Natural killer cell (primary cell): ENCODE results near the gene ALK. TPM values are rescaled to one million over a fixed set of nuclear protein-coding genes. Genes with fewer than 3 reads are reported as not detected.

Source experiments
- ATAC-seq, 3 donors: fragments of 150-1000 bp in 2 of 3; fragments of 200-7000 bp in 1 of 3; cut with Tn5 transposase; 1 replicate in 1 of 3; 2 replicates in 2 of 3; pipeline ENCODE4 v1.10.0; 2021; ENCODE audit warnings: mild to moderate bottlenecking in 2 of 3, moderate library complexity in 2 of 3
- DNase-seq, 2 donors: peaks; one replicate each; pipeline versions ENCODE4 v3.0.0 to v3.0.0-alpha.2; 2013 to 2021; ENCODE audit warnings: mixed read lengths in 1 of 2
- H3K27ac ChIP-seq: one replicate; pipeline ENCODE4 v1.5.1; 2013; ENCODE audit warnings: mild to moderate bottlenecking, low read length
- H3K27me3 ChIP-seq: one replicate; pipeline ENCODE4 v1.6.1; 2013; ENCODE audit warnings: low read length; ENCODE audit not compliant: control insufficient read depth, insufficient read depth
- H3K36me3 ChIP-seq: one replicate; pipeline ENCODE4 v1.6.1; 2013; ENCODE audit warnings: low read length; ENCODE audit not compliant: control insufficient read depth, insufficient read depth
- H3K4me1 ChIP-seq: one replicate; pipeline ENCODE4 v1.6.1; 2013; ENCODE audit warnings: low read length; ENCODE audit not compliant: control insufficient read depth, insufficient read depth
- H3K4me3 ChIP-seq: one replicate; pipeline ENCODE4 v1.5.1; 2013; ENCODE audit warnings: low read length
- H3K9me3 ChIP-seq: one replicate; pipeline ENCODE4 v1.6.1; 2013; ENCODE audit warnings: low read length; ENCODE audit not compliant: control insufficient read depth, insufficient read depth
- H3K27ac Mint-ChIP-seq, 2 donors: one replicate each; pipeline ENCODE4 v1.8.0; 2022; ENCODE audit warnings: mild to moderate bottlenecking in 2 of 2, mixed read lengths in 2 of 2, moderate library complexity in 1 of 2
- H3K27me3 Mint-ChIP-seq, 2 donors: one replicate each; pipeline ENCODE4 v1.8.0; 2022; ENCODE audit warnings: low read depth in 2 of 2, mixed read lengths in 2 of 2
- H3K36me3 Mint-ChIP-seq: one replicate; pipeline ENCODE4 v1.8.0; 2022; ENCODE audit warnings: mixed read lengths
- H3K4me1 Mint-ChIP-seq, 2 donors: one replicate each; pipeline ENCODE4 v1.8.0; 2022; ENCODE audit warnings: mixed read lengths in 2 of 2
- H3K4me3 Mint-ChIP-seq: one replicate; pipeline ENCODE4 v1.8.0; 2022; ENCODE audit warnings: mild to moderate bottlenecking, moderate library complexity, mixed read lengths
- H3K9me3 Mint-ChIP-seq, 2 donors: one replicate each; pipeline ENCODE4 v1.8.0; 2022; ENCODE audit warnings: mixed read lengths in 2 of 2
- WGBS: methylation state at CpG from one replicate; pipeline ENCODE4 v1.1.7; 2013; ENCODE audit warnings: missing lambda C conversion rate; ENCODE audit not compliant: insufficient coverage; 5-methylcytosine and 5-hydroxymethylcytosine counted together
- intact Hi-C: fragments of 100-400 bp; cut with micrococcal nuclease; formaldehyde crosslinking; loops from one replicate; pipeline ENCODE4 v1.14.2; 2022
- total RNA-seq, 4 donors: library from RNA; stranded (reverse); fragments of 120-200 nt in 1 of 4; gene quantifications; one replicate each; pipeline versions ENCODE4 v1.2.3 to v1.2.4, GENCODE V29; 2013 to 2022
- TF ChIP-seq, protein P1 (sequence below): fragments of 200-600 bp; IDR thresholded peaks from one replicate; pipeline ENCODE4 v1.8.0; 2022; ENCODE audit warnings: antibody characterized with exemption

Gene ALK
- total RNA-seq, 3 donors from 2014 or later (not counting 1 experiment from before 2014, with no cell fraction given): not detected

DNA sequence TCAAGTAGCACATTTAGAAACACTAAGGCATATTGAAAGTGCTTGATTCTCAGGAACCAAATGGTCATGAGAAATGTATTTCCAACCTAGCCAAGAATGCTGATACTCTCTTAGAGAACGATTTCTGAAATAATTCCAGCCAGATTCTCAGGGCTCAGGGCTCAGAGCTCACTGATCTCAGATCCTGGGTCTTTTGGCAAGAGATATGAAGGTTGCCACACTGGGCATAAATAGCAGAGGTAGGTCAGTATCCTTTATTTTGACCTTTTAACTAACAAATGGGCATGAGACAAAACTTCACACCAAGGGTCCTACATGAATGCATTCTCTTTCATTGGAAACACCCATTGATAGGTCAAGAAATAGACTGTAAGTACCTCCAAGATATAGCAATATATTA lies 364.1 kb downstream of the ALK start:
- DNase-seq (no peak), ATAC-seq (no peak)
- H3K4me1 Mint-ChIP-seq: no peaks in the 10 kb centered on the region
- Histone ChIP-seq H3K36me3 (no peaks in the 10 kb centered on the region), H3K4me3 (no peak overlapping the region), H3K27ac (no peak overlapping the region), H3K4me1 (no peaks in the 10 kb centered on the region), H3K27me3 (no peaks in the 10 kb centered on the region), H3K9me3 (no peaks in the 10 kb centered on the region)
- H3K27ac Mint-ChIP-seq: no peak overlapping the region
- WGBS: 47% methylated on average over 1 of the region's 1 CpG
- TF ChIP-seq, protein P1, sequence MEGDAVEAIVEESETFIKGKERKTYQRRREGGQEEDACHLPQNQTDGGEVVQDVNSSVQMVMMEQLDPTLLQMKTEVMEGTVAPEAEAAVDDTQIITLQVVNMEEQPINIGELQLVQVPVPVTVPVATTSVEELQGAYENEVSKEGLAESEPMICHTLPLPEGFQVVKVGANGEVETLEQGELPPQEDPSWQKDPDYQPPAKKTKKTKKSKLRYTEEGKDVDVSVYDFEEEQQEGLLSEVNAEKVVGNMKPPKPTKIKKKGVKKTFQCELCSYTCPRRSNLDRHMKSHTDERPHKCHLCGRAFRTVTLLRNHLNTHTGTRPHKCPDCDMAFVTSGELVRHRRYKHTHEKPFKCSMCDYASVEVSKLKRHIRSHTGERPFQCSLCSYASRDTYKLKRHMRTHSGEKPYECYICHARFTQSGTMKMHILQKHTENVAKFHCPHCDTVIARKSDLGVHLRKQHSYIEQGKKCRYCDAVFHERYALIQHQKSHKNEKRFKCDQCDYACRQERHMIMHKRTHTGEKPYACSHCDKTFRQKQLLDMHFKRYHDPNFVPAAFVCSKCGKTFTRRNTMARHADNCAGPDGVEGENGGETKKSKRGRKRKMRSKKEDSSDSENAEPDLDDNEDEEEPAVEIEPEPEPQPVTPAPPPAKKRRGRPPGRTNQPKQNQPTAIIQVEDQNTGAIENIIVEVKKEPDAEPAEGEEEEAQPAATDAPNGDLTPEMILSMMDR: no peak
- intact Hi-C loops: no loop called here
- no peak overlapping the region for H3K4me3 Mint-ChIP-seq
- no peaks in the 10 kb centered on the region for H3K9me3 Mint-ChIP-seq
- peaks cover 11 to 29% of the 10 kb centered on the region in 2 donors for H3K27me3 Mint-ChIP-seq
- H3K36me3 Mint-ChIP-seq: no peaks in the 10 kb centered on the region

DNA sequence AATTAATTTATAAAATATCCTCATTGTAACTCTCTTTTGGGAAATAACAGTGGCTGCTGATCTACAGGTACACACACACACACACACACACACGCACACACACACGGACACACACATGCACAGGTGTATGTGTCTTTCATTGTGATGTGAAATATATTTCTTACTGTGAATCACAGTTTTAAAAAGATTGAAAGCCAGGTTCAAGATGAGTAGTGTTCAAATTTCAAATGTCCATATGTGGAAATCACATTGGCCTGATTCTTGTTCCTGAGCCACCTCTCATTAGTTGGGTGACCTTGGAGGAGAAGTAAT lies 372.4 kb downstream of the ALK start:
- Histone ChIP-seq H3K4me3 (no peak overlapping the region), H3K27me3 (no peaks in the 10 kb centered on the region), H3K36me3 (no peaks in the 10 kb centered on the region), H3K27ac (no peak overlapping the region), H3K4me1 (no peaks in the 10 kb centered on the region), H3K9me3 (no peaks in the 10 kb centered on the region)
- TF ChIP-seq, protein P1: no peak
- no CpG with 5 or more reads among the region's 2 CpGs for WGBS
- H3K9me3 Mint-ChIP-seq: no peaks in the 10 kb centered on the region
- no peak for DNase-seq
- intact Hi-C loops: no loop called here
- no peaks in the 10 kb centered on the region for H3K4me1 Mint-ChIP-seq
- no peak overlapping the region for H3K27ac Mint-ChIP-seq
- H3K4me3 Mint-ChIP-seq: no peak overlapping the region
- ATAC-seq: no peak
- peaks cover 17 to 53% of the 10 kb centered on the region in 2 donors for H3K27me3 Mint-ChIP-seq
- no peaks in the 10 kb centered on the region for H3K36me3 Mint-ChIP-seq

DNA sequence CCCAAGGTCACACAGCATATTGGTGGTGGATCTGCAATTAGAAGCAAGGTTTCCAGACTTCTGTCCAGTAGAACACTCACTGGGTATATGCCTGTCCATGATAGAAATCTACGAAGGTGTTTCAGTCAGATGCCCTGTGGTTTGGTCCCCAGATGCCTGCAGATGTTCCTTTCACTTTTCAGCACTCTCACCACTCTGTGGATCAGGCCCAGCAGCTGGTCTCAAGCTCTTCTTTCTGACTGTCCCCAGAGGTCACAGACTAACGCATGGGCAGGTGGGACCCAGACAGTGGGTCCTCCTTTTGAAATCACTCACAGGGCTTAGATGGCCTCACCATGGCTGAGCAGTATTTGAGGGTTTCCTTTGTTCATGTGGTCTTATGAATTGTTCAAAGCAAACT lies 376.5 kb downstream of the ALK start:
- Mint-ChIP-seq H3K27ac (no peak overlapping the region), H3K4me3 (no peak overlapping the region), H3K36me3 (no peaks in the 10 kb centered on the region), H3K9me3 (no peaks in the 10 kb centered on the region), H3K27me3 (peaks cover 9 to 53% of the 10 kb centered on the region in 2 donors), H3K4me1 (no peaks in the 10 kb centered on the region)
- no peaks in the 10 kb centered on the region for H3K4me1 ChIP-seq
- intact Hi-C loops: no loop called here
- DNase-seq: no peak
- 63% methylated on average over 2 of the region's 2 CpGs for WGBS
- no peak overlapping the region for H3K27ac ChIP-seq
- H3K9me3 ChIP-seq: no peaks in the 10 kb centered on the region
- ATAC-seq: peak in 1 of 3 donors; percentile 32
- TF ChIP-seq, protein P1: no peak
- no peaks in the 10 kb centered on the region for H3K27me3 ChIP-seq
- no peaks in the 10 kb centered on the region for H3K36me3 ChIP-seq
- H3K4me3 ChIP-seq: no peak overlapping the region

DNA sequence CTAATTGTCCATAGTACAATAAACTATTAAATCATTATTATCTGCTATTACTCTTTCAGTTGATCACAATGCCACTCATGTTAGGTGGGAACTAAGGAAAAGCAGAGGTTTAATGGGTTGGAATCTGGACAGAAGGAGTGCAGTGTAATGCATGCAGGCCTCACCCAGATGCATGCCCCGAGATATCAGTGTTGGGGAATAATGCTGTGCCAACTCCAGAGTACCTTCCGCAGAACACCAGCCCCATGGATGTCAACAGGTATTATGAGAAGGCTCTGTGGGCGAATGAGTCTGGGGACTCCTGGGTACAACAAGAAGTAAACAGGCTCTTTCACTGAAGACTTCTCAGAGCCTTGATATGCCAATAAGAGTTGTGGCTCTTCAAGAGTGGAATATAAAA lies 377.4 kb downstream of the ALK start:
- DNase-seq: no peak
- H3K4me3 Mint-ChIP-seq: no peak overlapping the region
- Histone ChIP-seq H3K4me3 (no peak overlapping the region), H3K36me3 (no peaks in the 10 kb centered on the region), H3K27me3 (no peaks in the 10 kb centered on the region), H3K27ac (no peak overlapping the region), H3K4me1 (no peaks in the 10 kb centered on the region), H3K9me3 (no peaks in the 10 kb centered on the region)
- intact Hi-C loops: no loop called here
- WGBS: 65% methylated on average over 3 of the region's 3 CpGs
- H3K9me3 Mint-ChIP-seq: no peaks in the 10 kb centered on the region
- ATAC-seq: no peak
- TF ChIP-seq, protein P1: no peak
- no peaks in the 10 kb centered on the region for H3K4me1 Mint-ChIP-seq
- H3K27ac Mint-ChIP-seq: no peak overlapping the region
- no peaks in the 10 kb centered on the region for H3K36me3 Mint-ChIP-seq
- peaks cover 9 to 53% of the 10 kb centered on the region in 2 donors for H3K27me3 Mint-ChIP-seq
